Middle frontal gyrus (tissue), 1 donor: ENCODE data around the gene CHN1.

Source experiments
- DNase-seq: peaks from one replicate; pipeline ENCODE4 v3.0.0-alpha.2; 2015; ENCODE audit warnings: low spot score; ENCODE audit errors: extremely low spot score

Gene CHN1

GRCh38 chr2:174877301-174877700 is 127.9 kb downstream of the CHN1 start:
- no peak for DNase-seq

GRCh38 chr2:174874085-174874484 is 131.1 kb downstream of the CHN1 start:
- no peak for DNase-seq

- no peak for DNase-seq
These were observed 131.7 kb downstream of the CHN1 start for GRCh38 chr2:174873471-174873870.

GRCh38 chr2:174870787-174871186 is 134.4 kb downstream of the CHN1 start:
- DNase-seq, result no peak

GRCh38 chr2:174868878-174869277 is 136.3 kb downstream of the CHN1 start:
- DNase-seq, result no peak

GRCh38 chr2:174866421-174866820 is 138.8 kb downstream of the CHN1 start:
- DNase-seq, result no peak

- DNase-seq, result no peak
These were observed 142.0 kb downstream of the CHN1 start for GRCh38 chr2:174863183-174863582.

GRCh38 chr2:174859563-174860169 is 145.5 kb downstream of the CHN1 start:
- no peak for DNase-seq

- DNase-seq, result no peak
These were observed 146.4 kb downstream of the CHN1 start for GRCh38 chr2:174858745-174859144.

- no peak for DNase-seq
These were observed 148.7 kb downstream of the CHN1 start for GRCh38 chr2:174856447-174856846.

GRCh38 chr2:174846941-174847938 is 157.9 kb downstream of the CHN1 start:
- no peak for DNase-seq

GRCh38 chr2:174846218-174846617 is 159.0 kb downstream of the CHN1 start:
- no peak for DNase-seq

- DNase-seq, result no peak
These were observed 160.9 kb downstream of the CHN1 start for GRCh38 chr2:174844295-174844708.

- DNase-seq, result no peak
These were observed 162.7 kb downstream of the CHN1 start for GRCh38 chr2:174842496-174842895.

GRCh38 chr2:174841936-174842335 is 163.2 kb downstream of the CHN1 start:
- no peak for DNase-seq

GRCh38 chr2:174841350-174841749 is 163.8 kb downstream of the CHN1 start:
- DNase-seq, result no peak

GRCh38 chr2:174840436-174840835 is 164.7 kb downstream of the CHN1 start:
- no peak for DNase-seq

- no peak for DNase-seq
These were observed 165.5 kb downstream of the CHN1 start for GRCh38 chr2:174839662-174840061.

GRCh38 chr2:174836995-174837390 is 168.2 kb downstream of the CHN1 start:
- no peak for DNase-seq

- DNase-seq, result no peak
These were observed 168.7 kb downstream of the CHN1 start for GRCh38 chr2:174836377-174836994.

GRCh38 chr2:174835797-174836255 is 169.4 kb downstream of the CHN1 start:
- no peak for DNase-seq

GRCh38 chr2:174833737-174834136 is 171.4 kb downstream of the CHN1 start:
- DNase-seq, result no peak
